GM19023 (cell line): ENCODE results near the gene DEDD2.

Experiments
- ATAC-seq: cut with Tn5 transposase; IDR thresholded peaks from one replicate; pipeline ENCODE4 v1.9.1; 2021; ENCODE audit warnings: mild to moderate bottlenecking, moderate library complexity; ENCODE audit not compliant: unreplicated experiment

Gene DEDD2

GRCh38 chr19:42149447-42150202 lies 67.9 kb downstream of the DEDD2 start:
- ATAC-seq = no peak
